Retina (tissue), 1 donor: Measurements from ENCODE around the gene EGFR.
"Not testable (repeated sequence)": the region's sequence is repeated elsewhere in the genome, so short reads cannot be mapped to it uniquely, and the experiment has no call there.

Experiments used
- DNase-seq: peaks from one replicate; pipeline ENCODE4 v3.0.0-alpha.2; 2016

EGFR gene

DNA sequence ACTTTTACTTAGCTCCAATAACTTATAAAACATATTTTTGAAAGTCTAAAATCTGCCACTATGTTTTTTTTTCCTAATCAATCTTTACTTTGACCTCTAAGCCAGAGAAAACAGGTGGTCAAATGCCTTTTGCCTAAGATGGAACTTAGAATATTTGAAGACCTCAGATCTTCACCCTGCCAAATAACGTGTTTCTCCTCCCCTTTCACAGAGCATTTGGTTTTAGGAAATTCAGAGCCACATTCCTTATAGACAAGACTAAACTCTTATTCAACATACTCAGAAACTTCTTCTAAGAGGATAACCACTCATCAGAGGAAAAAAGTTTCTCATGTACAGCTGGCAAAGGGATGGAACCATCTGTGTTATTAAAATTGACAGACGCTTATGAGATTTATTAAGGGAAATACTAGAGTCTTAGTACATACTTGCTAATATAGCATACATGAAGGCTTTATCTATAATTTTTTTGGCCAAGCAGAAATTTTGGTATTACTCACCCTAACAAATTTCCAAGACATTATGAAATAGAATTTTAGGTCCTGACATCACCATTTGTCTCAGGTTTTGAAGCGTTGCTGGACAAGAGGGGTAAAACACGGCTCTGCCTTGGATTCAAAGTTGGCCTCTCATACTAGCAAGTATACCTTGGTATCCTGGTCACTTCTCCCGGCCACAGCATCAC is 2.6 kb upstream of the EGFR start:
- DNase-seq: no peak

DNA sequence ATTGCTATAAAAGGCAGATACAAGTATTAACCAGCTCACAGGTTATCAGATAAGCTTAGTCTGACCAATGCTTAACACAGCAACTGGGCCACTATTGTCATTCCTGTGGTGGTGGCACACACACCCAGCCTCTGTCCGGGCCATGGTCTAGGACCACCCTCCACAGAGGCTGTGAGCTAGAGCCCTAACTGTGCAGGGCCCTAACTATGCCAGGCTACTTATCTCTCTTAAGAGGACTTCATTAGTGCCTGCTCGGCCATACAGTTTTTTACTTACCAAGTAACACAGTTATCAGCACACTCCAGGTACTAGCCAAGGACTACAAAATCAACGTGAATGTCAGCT is 2.1 kb upstream of the EGFR start:
- no peak for DNase-seq

DNA sequence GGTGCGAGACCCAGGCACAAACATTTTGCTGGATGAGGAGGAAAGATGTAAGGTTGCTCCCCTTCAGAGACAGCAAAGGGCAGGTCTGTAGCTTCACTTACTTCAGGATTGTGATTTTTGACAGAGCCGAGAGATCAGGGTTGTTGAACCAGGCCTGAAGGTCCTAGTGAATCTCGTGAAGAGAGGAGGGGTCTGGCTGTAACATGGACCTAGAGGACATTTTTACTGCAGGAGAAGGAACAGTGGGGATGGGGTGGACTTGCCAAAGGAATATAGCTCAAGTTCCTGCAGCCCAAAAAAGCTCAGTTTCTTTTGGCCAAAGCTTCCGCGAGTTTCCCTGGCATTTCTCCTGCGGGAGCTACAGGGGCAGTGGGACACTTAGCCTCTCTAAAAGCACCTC is 976 bp upstream of the EGFR start:
- DNase-seq: no peak

DNA sequence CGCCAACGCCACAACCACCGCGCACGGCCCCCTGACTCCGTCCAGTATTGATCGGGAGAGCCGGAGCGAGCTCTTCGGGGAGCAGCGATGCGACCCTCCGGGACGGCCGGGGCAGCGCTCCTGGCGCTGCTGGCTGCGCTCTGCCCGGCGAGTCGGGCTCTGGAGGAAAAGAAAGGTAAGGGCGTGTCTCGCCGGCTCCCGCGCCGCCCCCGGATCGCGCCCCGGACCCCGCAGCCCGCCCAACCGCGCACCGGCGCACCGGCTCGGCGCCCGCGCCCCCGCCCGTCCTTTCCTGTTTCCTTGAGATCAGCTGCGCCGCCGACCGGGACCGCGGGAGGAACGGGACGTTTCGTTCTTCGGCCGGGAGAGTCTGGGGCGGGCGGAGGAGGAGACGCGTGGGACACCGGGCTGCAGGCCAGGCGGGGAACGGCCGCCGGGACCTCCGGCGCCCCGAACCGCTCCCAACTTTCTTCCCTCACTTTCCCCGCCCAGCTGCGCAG is 424 bp downstream of the EGFR start:
- DNase-seq: peak; percentile 72

DNA sequence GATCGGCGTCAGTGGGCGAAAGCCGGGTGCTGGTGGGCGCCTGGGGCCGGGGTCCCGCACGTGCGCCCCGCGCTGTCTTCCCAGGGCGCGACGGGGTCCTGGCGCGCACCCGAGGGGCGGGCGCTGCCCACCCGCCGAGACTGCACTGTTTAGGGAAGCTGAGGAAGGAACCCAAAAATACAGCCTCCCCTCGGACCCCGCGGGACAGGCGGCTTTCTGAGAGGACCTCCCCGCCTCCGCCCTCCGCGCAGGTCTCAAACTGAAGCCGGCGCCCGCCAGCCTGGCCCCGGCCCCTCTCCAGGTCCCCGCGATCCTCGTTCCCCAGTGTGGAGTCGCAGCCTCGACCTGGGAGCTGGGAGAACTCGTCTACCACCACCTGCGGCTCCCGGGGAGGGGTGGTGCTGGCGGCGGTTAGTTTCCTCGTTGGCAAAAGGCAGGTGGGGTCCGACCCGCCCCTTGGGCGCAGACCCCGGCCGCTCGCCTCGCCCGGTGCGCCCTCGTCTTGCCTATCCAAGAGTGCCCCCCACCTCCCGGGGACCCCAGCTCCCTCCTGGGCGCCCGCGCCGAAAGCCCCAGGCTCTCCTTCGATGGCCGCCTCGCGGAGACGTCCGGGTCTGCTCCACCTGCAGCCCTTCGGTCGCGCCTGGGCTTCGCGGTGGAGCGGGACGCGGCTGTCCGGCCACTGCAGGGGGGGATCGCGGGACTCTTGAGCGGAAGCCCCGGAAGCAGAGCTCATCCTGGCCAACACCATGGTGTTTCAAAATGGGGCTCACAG is 1.1 kb downstream of the EGFR start:
- peak; percentile 74 for DNase-seq

DNA sequence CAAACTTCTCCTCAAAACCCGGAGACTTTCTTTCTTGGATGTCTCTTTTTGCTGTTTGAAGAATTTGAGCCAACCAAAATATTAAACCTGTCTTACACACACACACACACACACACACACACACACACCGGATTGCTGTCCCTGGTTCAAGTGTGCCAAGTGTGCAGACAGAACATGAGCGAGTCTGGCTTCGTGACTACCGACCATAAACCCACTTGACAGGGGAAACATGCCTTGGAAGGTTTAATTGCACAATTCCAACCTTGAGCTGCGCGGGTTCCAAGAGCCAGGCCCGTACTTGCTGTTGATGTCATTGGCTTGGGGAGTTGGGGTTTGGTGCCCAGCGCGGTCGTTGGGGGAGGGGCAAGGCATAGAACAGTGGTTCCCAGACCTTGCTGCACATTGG is 1.7 kb downstream of the EGFR start:
- no peak for DNase-seq

DNA sequence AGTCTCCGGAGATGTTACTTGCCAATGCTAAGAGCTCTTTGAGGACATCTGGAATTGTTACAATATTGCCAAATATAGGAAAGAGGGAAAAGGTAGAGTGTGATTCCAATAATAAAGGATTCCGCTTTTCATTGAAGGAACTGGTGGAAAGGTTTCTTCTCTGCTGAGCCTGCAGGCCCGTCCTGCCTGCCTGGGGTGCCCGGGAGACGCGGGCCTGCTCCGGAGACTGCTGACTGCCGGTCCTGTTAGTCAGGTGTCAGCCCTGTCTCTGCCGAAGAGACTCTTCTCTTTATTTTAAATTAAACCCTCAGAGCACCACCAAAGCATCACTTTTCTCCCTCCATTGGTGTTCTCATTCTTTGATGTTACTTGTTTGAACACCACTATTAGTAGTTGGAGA is 2.2 kb downstream of the EGFR start:
- no peak for DNase-seq

DNA sequence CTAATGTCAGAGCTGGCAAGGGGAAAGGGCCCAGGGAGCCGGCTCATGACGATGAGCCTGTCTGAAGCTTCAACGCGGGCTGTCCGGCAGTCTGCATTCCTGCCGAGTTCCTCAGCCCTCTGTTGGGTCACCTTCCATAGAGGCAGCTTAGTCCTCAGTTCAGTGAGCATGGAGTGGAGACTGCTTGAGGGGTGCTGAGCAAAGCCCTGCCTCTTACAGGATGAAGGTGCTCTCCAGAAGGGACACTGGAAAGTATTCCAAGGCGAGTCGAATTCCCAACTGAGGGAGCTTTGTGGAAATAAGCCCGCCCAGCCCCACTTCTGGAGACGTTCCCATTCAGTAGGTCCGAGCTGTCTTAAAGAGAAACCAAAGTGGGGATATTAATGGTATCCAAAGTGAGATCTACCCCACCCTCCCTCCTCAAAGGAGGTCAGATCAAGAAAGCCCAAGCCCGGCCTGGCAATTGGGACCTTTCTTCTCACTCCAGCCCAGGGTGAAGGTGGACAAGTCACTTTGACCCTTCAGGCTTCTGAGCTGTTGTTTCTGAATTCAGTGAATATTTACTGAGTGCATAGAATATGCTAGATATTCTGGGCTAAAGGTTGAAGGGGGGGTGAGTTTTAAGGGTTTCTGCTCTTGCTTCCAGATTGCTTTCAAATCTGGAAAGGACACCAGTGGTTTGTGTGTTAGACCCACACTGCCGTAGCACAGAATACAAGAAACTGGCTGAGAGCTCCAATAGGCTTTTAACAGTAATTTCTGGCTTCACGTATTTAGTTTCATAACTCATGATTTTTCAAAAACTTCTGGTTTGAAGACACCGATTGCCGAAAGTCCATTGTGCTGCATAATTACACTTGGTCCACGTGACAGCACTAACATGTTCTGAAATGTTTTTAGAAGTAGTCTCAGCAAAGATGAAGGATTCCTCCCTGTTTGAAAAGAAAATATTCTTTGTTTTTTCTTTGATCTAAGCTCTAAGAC is 3.5 kb downstream of the EGFR start:
- no peak for DNase-seq

DNA sequence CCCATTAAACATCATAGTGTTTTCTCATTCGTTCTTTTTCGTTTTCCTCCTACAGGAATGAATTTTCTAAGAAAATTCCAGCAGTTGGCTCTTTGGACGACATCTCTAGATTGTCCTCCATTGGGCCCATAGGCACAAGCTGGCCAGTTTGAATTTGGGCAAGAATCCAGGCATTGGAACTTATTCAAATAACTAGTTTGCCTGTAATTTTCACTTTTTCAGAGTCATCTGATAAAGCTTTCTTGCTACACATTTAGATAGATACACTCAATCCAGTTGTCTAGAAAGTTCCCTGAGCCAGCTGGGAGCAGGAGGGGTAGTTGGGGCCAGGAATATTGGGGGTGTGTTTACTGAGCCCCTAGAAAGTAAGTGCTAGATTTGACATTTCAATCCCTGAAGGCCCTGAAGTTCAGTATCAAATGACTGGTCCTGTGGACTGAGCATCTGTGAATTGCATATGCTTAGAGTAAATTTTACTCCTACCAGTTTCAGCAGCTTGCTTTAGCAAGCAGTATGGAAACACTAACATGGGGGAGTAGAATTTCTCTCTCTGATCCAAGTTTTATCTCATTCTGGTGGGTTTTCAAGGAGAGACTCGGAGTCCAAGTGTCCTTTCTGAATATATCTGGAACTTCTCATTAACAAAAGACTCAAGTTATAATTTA is 5.2 kb downstream of the EGFR start:
- DNase-seq: no peak

DNA sequence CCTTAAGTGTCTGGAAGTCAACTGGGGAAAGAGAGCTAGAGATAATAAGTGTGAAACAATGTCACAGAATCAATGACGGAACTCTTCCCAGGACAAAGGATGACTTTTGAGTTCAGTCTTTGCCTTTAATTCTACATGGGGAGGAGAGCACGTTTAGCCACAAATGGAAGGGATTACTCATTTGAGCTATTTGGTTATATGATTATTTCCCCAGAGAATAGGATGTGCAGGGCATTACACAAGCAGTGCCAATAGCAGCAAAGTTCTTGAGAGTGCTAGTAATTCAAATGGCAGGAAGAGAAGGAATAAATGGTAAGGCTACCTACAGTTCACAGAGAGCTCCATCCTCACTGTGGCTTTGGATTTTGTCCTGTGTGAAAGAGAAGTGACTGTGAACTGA is 6.0 kb downstream of the EGFR start:
- DNase-seq: no peak

DNA sequence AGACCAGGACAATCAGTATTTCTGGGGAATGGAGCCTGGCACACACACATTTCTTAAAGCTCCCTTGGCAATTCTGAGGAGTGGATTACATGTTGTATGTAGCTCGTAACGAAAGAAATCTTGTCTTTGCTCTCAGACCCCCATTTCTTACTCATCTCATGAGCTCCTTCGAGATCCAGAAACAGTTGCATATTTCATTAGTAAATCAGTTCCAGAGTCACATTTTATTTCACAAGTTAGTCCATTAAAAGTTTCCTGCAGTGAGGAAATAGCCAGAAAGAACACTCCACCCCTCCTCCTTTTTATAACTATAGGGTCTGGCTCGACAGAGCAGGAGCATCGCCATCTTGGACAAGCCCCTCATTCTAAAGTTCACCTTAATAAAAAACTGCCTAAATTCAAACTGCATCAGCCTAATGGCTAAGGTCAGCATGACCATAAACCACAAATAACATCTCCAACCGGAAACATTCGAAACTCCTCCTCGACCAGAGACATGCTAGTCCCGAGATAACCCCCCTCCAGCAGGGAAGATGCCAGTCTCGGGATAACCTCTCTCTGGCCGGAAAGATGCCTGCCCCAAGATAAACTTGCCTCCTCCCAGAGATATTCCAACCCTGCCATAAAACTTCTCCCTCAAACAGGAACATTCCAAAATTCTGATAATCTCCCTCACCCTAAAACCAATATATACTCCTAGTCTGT is 7.4 kb downstream of the EGFR start:
- DNase-seq: no peak

DNA sequence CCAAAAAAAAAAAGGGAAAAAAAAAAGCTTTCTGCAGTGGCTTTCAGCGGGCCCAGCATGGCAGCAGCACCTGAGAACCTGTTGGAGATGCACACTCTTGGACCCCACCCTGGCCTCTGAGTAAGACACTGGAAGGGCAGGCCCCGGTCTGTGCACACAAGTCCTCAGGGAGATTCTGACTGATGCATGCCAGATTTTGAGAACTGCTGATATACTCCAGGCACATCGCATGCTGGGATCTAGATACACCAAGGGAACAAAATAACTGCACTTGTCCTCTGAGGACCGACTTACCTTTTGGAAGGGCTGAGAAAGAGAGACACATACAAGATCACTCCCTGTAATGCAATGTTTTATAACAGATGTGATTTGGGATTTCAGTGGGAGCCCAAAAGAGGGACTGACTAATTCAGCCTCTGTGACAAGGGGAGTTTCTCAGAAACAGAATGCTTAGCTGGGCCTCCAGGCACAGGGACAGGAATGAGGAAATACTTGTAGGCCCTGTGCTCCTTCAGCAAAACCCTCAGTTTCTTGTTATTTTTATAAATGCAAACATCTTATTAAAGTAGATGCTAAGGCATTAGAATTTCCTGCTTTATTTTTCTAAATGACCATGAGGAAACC is 8.2 kb downstream of the EGFR start:
- no peak for DNase-seq

DNA sequence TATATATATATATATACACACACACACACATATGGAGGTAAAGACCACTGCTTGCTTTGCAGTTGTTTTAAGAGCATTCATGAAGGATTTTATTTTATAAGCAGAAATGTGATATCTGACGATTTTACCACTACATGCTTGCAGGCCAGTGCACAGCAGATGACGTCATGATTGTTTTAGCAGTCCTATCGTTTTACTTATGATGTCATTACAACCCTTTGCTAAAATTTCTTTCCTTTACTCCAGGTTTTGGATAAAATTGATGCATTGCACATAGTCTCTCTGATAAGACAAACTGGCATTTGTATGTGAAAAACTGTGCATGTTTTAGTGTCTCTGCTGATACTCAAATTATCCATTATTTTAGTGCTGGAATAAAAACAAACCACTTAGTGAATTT is 9.2 kb downstream of the EGFR start:
- DNase-seq: no peak

DNA sequence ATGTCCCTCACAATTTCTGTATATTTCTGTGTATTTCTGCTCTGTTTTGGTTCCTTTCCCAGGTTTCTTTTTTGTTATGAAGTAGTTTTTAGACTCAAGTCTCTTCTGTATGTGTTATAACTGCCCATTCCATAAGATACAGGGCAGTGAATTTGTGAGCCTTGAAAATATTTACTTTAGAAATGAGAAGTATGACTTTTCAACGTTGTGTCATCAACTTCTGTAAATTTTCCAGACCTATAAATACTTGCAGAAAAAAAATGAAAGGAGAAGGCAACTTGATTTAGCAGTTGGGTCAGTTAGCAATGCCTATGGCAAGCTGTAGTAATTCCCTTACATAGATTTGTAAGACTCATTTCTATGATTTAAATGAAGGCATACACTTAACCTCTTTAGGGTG is 11.5 kb downstream of the EGFR start:
- DNase-seq: no peak

DNA sequence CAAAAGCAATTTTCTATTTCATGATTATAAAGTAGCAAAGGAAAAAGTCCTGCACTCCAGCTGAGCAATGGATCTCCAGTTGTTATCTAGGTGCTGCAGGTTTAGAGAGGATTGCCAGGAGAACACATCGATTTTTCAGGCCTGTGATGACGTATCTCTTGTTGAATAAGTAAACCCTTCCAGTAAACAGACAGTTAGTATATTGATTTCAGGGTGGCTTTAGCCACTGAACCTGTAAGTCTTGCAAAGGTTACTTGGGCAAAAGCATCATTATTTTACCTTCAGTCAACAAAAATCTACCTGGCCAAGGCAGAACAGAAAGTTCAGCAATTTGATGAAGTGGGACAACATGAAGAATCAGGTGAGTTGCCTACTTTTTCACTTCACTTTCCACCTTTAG is 12.3 kb downstream of the EGFR start:
- no peak for DNase-seq

DNA sequence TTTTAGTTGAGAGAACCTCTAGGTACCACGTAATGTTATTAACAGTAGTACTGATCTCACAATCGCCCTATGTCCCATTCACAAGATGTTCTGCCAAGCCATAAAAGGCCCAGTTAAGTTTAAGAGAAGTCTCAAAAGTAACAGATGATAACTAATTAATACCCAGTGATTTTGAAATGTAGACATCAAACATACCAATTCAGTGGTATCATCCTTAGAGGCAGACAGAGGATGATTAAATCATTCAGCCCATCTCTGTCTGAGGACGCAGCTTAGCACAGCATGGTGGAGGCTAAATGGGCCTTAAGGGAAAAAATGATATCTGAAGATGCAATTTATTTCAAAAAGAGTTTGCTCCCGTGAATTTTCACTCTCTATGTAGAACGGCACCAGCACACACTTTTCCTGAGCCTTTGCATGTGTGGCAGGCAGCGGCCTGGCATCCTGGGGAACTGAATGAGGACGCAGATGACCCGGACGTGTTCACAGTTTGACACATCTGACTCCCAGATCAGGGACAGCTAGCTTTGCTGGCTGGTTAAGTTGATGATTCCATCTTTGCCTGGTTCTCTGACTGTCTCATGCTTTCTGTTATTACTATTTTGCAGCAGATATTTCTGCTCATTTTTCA is 13.4 kb downstream of the EGFR start:
- no peak for DNase-seq

DNA sequence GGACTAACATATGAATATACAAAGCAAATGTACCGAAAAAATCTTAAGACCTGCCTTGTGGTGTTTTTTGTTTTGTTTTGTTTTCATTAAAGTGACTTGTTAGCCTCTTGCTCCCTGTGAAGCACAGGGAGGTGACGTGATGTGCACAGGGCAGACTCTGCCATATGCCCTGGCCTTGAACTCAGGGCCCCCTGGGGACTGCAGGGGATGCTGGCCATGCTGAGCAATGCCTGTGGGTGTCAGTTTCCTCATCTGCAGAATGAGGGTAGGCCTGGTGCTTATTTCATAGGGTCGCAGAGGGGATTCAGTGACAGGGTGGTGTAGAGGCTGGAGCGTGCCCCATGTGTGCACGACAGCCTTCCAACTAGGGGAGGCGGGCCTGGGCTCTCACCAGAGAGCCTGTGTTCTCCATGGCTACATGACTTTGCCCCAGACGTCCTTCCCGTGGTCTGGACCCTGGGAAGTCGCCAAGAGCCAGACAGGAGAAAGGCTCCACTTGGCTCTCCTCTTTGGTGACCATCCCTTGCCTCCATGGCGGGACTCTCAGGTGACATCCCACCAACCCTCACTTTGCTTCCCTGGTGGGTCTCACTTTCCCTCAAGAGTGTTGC is 14.5 kb downstream of the EGFR start:
- no peak for DNase-seq

DNA sequence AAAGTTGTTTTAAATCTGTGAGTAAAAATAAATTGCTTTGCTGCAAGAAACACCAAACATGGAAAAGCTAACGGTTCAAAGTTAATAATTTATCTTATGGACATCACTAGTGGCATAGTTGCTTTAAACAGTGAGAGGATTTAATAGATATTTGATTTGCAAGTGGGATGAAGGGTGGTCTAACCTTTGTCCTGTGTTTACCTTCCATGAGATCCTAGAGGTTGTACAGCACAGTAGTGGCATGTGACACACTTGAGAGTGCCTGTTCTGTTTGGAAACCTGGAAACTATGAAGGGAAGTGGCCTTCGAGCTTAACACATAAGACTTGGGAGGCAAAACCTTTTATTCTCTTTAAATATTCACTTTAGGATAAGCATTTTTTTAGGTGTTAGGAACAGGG is 16.0 kb downstream of the EGFR start:
- no peak for DNase-seq

DNA sequence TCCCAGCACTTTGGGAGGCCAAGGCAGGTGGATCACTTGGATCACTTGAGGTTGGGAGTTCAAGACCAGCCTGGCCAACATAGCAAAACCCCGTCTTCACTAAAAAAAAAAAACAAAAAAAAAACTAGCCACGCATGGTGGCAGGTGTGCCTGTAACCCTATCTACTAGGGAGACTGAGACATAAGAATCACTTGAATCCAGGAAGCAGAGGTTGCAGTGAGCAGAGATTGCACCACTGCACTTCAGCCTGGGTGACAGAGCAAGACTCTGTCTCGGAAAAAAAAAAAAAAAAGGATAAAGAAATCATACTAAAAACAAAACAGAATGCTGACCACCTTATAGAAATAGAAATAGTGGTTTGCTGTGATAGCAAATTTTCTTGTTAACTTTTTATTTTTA is 16.6 kb downstream of the EGFR start:
- DNase-seq: not testable (repeated sequence)

DNA sequence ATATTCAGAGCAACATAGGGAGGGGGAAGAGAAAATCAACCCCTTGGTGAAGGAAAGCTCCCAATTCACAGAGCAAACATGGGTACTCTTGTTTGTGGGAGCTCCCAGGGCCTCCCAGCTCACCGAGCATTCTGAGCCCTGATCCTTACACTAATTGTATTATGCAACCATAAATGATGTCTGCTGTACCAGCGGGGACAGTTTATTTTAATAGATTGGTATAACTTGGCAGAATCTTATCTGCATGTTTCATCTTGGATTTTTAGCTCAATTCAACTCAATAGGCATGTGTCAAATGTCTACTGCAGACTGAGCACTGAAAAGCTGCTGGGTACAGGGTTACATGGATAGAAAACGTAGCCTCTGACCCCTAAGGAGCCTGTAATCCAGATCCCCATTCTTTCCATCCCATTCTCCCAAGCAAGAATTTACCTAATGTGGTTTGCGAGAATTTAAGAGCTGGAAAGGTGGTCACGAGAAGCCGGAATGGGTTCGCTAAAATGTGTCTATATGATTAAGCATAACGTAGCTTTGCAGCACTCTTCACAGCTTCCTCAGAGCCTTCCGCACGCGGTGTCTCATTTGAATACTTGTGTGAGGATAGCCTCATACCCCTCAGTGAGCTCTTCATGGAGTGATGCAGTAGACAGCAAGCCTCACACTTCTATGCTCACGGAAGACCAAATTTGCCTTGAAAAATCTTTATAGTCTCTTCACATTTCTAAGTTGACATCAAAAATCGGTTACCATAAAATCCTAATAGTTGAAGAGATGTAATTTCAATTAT is 18.3 kb downstream of the EGFR start:
- DNase-seq: no peak
